ENCODE results near the gene TEX12. TPM values are rescaled to one million over a fixed set of nuclear protein-coding genes. Genes with fewer than 3 reads are reported as not detected.

TEX12 gene
- total and polyA plus RNA-seq, 2 experiments from 2014 or later: 1.1 TPM; not detected in 1

DNA sequence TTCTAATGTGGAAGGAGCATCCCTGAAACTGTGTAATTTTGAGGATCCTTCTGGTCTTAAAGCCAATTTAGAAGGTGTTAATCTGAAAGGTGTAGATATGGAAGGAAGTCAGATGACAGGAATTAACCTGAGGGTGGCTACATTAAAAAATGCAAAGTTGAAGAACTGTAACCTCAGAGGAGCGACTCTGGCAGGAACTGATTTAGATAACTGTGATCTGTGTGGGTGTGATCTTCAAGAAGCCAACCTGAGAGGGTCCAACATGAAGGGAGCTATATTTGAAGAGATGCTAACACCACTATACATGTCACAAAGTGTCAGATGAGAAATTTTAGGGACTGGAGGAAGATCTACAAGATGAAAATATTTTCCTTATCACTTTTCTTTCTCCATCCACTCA lies 15.7 kb downstream of the TEX12 start (continued):
- TF ChIP-seq EZH2phosphoT487 (IDR thresholded peaks at IDR 0.05; ENCODE audit: unreplicated experiment): no peak
- no peak for TF ChIP-seq ZNF114 (CRISPR knock-in tag; IDR thresholded peaks at IDR 0.05)
- TF ChIP-seq POLR2AphosphoS5 (IDR thresholded peaks at IDR 0.05; ENCODE audit: low read depth): no peak
- TF ChIP-seq, protein P1, sequence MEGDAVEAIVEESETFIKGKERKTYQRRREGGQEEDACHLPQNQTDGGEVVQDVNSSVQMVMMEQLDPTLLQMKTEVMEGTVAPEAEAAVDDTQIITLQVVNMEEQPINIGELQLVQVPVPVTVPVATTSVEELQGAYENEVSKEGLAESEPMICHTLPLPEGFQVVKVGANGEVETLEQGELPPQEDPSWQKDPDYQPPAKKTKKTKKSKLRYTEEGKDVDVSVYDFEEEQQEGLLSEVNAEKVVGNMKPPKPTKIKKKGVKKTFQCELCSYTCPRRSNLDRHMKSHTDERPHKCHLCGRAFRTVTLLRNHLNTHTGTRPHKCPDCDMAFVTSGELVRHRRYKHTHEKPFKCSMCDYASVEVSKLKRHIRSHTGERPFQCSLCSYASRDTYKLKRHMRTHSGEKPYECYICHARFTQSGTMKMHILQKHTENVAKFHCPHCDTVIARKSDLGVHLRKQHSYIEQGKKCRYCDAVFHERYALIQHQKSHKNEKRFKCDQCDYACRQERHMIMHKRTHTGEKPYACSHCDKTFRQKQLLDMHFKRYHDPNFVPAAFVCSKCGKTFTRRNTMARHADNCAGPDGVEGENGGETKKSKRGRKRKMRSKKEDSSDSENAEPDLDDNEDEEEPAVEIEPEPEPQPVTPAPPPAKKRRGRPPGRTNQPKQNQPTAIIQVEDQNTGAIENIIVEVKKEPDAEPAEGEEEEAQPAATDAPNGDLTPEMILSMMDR (conservative IDR thresholded peaks at IDR 0.05; ENCODE audit: low read depth in 2 of 2): no peak
- no peak for TF ChIP-seq NANOG (IDR thresholded peaks at IDR 0.05; ENCODE audit: borderline replicate concordance)
- TF ChIP-seq, protein P2, sequence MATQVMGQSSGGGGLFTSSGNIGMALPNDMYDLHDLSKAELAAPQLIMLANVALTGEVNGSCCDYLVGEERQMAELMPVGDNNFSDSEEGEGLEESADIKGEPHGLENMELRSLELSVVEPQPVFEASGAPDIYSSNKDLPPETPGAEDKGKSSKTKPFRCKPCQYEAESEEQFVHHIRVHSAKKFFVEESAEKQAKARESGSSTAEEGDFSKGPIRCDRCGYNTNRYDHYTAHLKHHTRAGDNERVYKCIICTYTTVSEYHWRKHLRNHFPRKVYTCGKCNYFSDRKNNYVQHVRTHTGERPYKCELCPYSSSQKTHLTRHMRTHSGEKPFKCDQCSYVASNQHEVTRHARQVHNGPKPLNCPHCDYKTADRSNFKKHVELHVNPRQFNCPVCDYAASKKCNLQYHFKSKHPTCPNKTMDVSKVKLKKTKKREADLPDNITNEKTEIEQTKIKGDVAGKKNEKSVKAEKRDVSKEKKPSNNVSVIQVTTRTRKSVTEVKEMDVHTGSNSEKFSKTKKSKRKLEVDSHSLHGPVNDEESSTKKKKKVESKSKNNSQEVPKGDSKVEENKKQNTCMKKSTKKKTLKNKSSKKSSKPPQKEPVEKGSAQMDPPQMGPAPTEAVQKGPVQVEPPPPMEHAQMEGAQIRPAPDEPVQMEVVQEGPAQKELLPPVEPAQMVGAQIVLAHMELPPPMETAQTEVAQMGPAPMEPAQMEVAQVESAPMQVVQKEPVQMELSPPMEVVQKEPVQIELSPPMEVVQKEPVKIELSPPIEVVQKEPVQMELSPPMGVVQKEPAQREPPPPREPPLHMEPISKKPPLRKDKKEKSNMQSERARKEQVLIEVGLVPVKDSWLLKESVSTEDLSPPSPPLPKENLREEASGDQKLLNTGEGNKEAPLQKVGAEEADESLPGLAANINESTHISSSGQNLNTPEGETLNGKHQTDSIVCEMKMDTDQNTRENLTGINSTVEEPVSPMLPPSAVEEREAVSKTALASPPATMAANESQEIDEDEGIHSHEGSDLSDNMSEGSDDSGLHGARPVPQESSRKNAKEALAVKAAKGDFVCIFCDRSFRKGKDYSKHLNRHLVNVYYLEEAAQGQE (IDR thresholded peaks at IDR 0.05; ENCODE audit: unreplicated experiment): no peak

DNA sequence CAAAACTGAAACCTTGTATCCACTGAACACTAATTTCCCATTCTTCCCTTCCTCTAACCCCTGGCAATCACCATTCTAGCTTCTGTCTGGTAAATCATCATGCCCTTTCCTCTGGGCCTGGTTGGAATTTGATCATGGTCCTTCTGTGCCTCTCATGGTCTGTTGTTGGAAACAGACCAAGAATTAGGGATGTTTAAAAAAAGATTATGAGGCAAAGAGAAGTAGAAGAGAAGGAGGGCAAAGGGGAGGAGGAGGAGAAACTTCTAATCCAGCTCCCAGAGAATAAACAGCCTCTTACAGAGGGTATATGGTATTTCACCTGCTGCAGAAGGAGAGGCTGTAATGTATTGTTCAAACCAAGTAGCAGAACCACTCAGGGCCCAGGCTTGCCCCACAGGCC lies 18.7 kb downstream of the TEX12 start:
- Histone ChIP-seq H4K20me1 (replicated peaks; ENCODE audit: insufficient read depth) (no peaks in the 10 kb centered on the region), H3K79me2 (replicated peaks; ENCODE audit: insufficient read depth) (no peaks in the 10 kb centered on the region), H3K4me1 (ENCODE audit: insufficient read depth) (peaks cover 5% of the 10 kb centered on the region; the same call in 1 of the 2 replicates), H3K4me2 (no peak overlapping the region), H3K27ac (ENCODE audit: low read depth) (no peak overlapping the region), H3K36me3 (ENCODE audit: insufficient read depth) (no peaks in the 10 kb centered on the region), H3F3A (replicated peaks; ENCODE audit: low read depth) (no peaks in the 10 kb centered on the region), H3K9me2 (ENCODE audit: insufficient read depth) (no peaks in the 10 kb centered on the region), H3K4me3 (no peak overlapping the region), H2AFZ (no peak overlapping the region), H3K27me3 (ENCODE audit: insufficient read depth) (no peaks in the 10 kb centered on the region)
- Mint-ChIP-seq H3K4me3 (no peak overlapping the region), H3K27me3 (ENCODE audit: insufficient read depth, low read depth, poor library complexity) (no peaks in the 10 kb centered on the region), H3K4me1 (peaks cover 3% of the 10 kb centered on the region; the same call in 2 of the 3 replicates), H3K27ac (no peak overlapping the region), H3K9me3 (no peaks in the 10 kb centered on the region), H3K36me3 (ENCODE audit: low read depth) (no peaks in the 10 kb centered on the region; the same call in 2 of the 3 replicates)
- ATAC-seq (no peak), DNase-seq (ENCODE audit: low spot score) (no peak)
- TF ChIP-seq POLR2AphosphoS5 (IDR thresholded peaks at IDR 0.05; ENCODE audit: low read depth): no peak
- no peak for TF ChIP-seq ZNF331 (CRISPR knock-in tag; IDR thresholded peaks at IDR 0.05; ENCODE audit: low read depth)
- no peak for TF ChIP-seq EZH2 (IDR thresholded peaks at IDR 0.05; ENCODE audit: low read depth, unreplicated experiment)
- TF ChIP-seq, protein P2 (IDR thresholded peaks at IDR 0.05; ENCODE audit: unreplicated experiment): no peak
- TF ChIP-seq NANOG (IDR thresholded peaks at IDR 0.05; ENCODE audit: borderline replicate concordance): no peak
- TF ChIP-seq, protein P3, sequence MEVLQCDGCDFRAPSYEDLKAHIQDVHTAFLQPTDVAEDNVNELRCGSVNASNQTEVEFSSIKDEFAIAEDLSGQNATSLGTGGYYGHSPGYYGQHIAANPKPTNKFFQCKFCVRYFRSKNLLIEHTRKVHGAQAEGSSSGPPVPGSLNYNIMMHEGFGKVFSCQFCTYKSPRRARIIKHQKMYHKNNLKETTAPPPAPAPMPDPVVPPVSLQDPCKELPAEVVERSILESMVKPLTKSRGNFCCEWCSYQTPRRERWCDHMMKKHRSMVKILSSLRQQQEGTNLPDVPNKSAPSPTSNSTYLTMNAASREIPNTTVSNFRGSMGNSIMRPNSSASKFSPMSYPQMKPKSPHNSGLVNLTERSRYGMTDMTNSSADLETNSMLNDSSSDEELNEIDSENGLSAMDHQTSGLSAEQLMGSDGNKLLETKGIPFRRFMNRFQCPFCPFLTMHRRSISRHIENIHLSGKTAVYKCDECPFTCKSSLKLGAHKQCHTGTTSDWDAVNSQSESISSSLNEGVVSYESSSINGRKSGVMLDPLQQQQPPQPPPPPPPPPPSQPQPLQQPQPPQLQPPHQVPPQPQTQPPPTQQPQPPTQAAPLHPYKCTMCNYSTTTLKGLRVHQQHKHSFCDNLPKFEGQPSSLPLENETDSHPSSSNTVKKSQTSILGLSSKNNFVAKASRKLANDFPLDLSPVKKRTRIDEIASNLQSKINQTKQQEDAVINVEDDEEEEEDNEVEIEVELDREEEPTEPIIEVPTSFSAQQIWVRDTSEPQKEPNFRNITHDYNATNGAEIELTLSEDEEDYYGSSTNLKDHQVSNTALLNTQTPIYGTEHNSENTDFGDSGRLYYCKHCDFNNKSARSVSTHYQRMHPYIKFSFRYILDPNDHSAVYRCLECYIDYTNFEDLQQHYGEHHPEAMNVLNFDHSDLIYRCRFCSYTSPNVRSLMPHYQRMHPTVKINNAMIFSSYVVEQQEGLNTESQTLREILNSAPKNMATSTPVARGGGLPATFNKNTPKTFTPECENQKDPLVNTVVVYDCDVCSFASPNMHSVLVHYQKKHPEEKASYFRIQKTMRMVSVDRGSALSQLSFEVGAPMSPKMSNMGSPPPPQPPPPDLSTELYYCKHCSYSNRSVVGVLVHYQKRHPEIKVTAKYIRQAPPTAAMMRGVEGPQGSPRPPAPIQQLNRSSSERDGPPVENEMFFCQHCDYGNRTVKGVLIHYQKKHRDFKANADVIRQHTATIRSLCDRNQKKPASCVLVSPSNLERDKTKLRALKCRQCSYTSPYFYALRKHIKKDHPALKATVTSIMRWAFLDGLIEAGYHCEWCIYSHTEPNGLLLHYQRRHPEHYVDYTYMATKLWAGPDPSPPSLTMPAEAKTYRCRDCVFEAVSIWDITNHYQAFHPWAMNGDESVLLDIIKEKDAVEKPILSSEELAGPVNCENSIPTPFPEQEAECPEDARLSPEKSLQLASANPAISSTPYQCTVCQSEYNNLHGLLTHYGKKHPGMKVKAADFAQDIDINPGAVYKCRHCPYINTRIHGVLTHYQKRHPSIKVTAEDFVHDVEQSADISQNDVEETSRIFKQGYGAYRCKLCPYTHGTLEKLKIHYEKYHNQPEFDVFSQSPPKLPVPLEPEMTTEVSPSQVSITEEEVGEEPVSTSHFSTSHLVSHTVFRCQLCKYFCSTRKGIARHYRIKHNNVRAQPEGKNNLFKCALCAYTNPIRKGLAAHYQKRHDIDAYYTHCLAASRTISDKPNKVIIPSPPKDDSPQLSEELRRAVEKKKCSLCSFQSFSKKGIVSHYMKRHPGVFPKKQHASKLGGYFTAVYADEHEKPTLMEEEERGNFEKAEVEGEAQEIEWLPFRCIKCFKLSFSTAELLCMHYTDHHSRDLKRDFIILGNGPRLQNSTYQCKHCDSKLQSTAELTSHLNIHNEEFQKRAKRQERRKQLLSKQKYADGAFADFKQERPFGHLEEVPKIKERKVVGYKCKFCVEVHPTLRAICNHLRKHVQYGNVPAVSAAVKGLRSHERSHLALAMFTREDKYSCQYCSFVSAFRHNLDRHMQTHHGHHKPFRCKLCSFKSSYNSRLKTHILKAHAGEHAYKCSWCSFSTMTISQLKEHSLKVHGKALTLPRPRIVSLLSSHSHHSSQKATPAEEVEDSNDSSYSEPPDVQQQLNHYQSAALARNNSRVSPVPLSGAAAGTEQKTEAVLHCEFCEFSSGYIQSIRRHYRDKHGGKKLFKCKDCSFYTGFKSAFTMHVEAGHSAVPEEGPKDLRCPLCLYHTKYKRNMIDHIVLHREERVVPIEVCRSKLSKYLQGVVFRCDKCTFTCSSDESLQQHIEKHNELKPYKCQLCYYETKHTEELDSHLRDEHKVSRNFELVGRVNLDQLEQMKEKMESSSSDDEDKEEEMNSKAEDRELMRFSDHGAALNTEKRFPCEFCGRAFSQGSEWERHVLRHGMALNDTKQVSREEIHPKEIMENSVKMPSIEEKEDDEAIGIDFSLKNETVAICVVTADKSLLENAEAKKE (CRISPR knock-in tag; IDR thresholded peaks at IDR 0.05): no peak
- no peak for TF ChIP-seq JUNB (IDR thresholded peaks at IDR 0.05; ENCODE audit: unreplicated experiment)
